ENCODE measurements around the gene ARID4A.

The ARID4A gene

DNA sequence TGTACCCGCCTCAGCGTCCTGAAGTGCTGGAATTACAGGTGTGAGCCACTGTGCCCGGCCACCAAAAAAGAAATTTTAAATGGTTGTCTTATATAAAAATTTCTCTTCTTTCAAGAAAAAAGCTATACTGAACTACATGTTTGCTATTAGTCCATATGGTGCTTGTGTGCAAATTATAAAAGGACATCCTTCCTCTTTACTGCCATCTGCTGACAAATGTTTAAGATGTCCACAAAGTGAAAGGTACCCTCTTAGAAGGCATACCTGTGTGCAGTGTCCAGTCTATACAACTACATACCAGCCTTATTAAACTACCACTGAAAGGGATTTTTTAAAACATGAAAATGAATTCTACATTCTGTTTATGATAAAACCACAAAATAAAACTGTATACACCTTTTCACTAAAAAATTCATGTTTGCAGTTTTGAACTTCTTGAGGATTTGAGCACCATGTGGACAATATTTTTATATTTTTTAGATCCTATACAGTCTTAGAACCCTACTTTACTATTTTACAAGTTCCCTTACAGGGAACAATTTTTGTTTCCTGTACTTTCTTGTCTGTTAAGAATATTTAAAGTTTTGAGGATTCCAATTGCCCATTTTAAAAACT, 64.5 kb downstream of the ARID4A start:
- no peak overlapping the region for H3K27ac Mint-ChIP-seq
- H3K4me1 Mint-ChIP-seq = no peaks in the 10 kb centered on the region
- peaks cover 54% of the 10 kb centered on the region for H3K36me3 Mint-ChIP-seq (ENCODE audit: low read depth)
- no peaks in the 10 kb centered on the region for H3K9me3 Mint-ChIP-seq
- no peak overlapping the region for H3K4me3 Mint-ChIP-seq
- TF ChIP-seq, protein P1, sequence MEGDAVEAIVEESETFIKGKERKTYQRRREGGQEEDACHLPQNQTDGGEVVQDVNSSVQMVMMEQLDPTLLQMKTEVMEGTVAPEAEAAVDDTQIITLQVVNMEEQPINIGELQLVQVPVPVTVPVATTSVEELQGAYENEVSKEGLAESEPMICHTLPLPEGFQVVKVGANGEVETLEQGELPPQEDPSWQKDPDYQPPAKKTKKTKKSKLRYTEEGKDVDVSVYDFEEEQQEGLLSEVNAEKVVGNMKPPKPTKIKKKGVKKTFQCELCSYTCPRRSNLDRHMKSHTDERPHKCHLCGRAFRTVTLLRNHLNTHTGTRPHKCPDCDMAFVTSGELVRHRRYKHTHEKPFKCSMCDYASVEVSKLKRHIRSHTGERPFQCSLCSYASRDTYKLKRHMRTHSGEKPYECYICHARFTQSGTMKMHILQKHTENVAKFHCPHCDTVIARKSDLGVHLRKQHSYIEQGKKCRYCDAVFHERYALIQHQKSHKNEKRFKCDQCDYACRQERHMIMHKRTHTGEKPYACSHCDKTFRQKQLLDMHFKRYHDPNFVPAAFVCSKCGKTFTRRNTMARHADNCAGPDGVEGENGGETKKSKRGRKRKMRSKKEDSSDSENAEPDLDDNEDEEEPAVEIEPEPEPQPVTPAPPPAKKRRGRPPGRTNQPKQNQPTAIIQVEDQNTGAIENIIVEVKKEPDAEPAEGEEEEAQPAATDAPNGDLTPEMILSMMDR (IDR thresholded peaks at IDR 0.05; ENCODE audit: unreplicated experiment in 3 of 3) = peak; percentile 33 to 40 (median 33)
- H3K27me3 Mint-ChIP-seq (ENCODE audit: low read depth) = no peaks in the 10 kb centered on the region

DNA sequence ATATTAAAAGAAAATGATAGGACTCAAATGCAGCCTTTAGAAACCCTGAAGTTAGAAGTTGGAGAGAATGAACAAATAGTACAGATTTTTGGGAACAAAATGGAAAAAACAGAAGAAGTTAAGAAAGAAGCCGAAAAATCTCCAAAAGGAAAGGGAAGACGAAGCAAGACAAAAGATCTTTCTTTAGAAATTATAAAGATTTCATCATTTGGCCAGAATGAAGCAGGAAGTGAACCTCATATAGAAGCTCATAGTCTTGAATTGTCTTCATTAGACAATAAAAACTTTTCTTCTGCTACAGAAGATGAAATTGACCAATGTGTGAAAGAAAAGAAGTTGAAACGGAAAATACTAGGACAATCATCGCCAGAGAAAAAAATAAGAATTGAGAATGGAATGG, 66.0 kb downstream of the ARID4A start:
- H3K4me1 Mint-ChIP-seq = no peaks in the 10 kb centered on the region
- TF ChIP-seq, protein P1 (IDR thresholded peaks at IDR 0.05; ENCODE audit: unreplicated experiment in 3 of 3) = no peak
- H3K9me3 Mint-ChIP-seq = no peaks in the 10 kb centered on the region
- H3K4me3 Mint-ChIP-seq = no peak overlapping the region
- no peak overlapping the region for H3K27ac Mint-ChIP-seq
- H3K27me3 Mint-ChIP-seq (ENCODE audit: low read depth) = no peaks in the 10 kb centered on the region
- H3K36me3 Mint-ChIP-seq (ENCODE audit: low read depth) = peaks cover 62% of the 10 kb centered on the region

DNA sequence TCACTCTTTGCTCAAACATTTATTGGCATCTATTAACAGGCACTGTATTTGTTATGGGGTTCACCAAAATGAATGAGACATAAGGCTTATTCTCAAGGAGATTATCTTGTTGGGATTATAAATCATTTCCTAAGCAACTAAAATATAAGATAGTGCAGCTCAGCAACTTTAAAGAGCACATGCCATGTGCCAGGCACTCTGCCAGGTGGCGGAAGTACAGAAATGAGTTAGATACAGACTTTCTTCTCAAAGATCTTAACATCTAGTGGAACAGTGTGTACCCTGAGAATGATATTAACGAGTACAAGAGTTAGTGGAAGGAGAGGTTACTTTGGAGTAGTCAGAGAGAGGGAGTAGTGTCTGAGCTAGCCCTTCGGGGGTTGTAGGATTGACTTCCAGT, 68.9 kb downstream of the ARID4A start:
- Mint-ChIP-seq H3K9me3 (no peaks in the 10 kb centered on the region), H3K27ac (no peak overlapping the region), H3K36me3 (ENCODE audit: low read depth) (peaks cover 59% of the 10 kb centered on the region), H3K27me3 (ENCODE audit: low read depth) (no peaks in the 10 kb centered on the region), H3K4me3 (no peak overlapping the region), H3K4me1 (no peaks in the 10 kb centered on the region)
- TF ChIP-seq, protein P1 (IDR thresholded peaks at IDR 0.05; ENCODE audit: unreplicated experiment in 3 of 3) = no peak

DNA sequence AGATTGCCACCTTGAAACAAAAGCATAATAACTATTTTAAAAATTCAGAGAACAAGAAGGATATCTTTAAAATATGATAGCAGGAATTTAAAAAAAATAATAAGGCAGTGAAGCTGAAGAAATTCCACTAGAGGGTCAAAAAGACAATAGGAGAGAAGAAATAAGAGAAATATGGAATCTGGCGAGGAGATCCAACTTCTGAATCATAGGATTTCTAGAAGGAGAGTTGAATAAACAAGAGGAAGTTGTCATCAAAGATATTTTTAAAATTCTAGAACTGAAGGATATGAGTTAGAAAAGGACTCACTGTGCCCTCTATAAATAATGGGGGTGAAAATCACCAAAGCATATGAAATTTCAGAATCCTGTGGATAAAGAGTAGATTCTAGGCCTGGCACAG, 70.6 kb downstream of the ARID4A start:
- Mint-ChIP-seq H3K27me3 (ENCODE audit: low read depth) (no peaks in the 10 kb centered on the region), H3K36me3 (ENCODE audit: low read depth) (peaks cover 61% of the 10 kb centered on the region), H3K4me3 (no peak overlapping the region), H3K9me3 (no peaks in the 10 kb centered on the region), H3K27ac (no peak overlapping the region), H3K4me1 (no peaks in the 10 kb centered on the region)
- TF ChIP-seq, protein P1 (IDR thresholded peaks at IDR 0.05; ENCODE audit: unreplicated experiment in 3 of 3) = no peak

DNA sequence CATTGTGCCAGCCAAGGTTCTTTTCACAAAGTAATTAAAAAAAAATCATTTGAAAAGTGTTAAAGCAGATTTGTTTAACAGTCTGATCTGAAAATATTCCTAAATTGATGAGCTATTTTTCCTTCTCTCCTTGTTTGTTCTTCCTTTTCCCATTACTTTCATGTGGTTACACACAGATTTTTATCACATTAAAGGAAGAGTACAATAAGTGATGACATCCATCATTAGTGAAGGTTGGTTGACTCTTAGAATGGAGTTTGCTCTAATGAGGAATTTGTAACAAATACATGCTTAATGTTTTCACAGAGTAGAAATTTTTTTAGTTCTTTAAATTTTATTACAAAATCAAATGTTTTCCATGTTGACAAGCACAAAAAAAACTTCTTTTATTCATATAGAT, 78.4 kb downstream of the ARID4A start:
- TF ChIP-seq, protein P1 (IDR thresholded peaks at IDR 0.05; ENCODE audit: unreplicated experiment in 3 of 3) = no peak
- Mint-ChIP-seq H3K4me1 (no peaks in the 10 kb centered on the region), H3K9me3 (peaks cover 7% of the 10 kb centered on the region), H3K27ac (no peak overlapping the region), H3K27me3 (ENCODE audit: low read depth) (no peaks in the 10 kb centered on the region), H3K36me3 (ENCODE audit: low read depth) (peaks cover 63% of the 10 kb centered on the region), H3K4me3 (no peak overlapping the region)

DNA sequence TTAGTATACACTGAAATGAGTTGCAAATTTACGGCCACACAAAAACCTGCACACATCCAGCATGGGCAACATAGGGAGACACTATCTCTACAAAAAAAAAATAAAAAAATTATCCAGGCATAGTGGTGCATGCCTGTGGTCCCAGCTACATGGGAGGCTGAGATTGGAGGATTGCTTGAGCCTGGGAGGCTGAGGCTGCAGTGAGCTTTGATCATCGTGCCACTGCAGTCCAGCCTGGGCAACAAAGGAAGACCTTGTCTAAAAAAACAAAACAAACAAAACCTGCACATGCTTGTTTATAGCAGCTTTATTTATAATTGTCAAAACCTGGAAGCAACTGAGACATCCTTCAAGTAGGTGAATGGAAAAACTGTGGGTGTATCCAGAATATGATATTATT, 92.5 kb downstream of the ARID4A start:
- Mint-ChIP-seq H3K4me3 (no peak overlapping the region), H3K9me3 (peaks cover 4% of the 10 kb centered on the region), H3K4me1 (no peaks in the 10 kb centered on the region), H3K27ac (no peak overlapping the region), H3K27me3 (ENCODE audit: low read depth) (no peaks in the 10 kb centered on the region), H3K36me3 (ENCODE audit: low read depth) (peaks cover 11% of the 10 kb centered on the region)
- TF ChIP-seq, protein P1 (IDR thresholded peaks at IDR 0.05; ENCODE audit: unreplicated experiment in 3 of 3) = no peak
